GM21526 (cell line): ENCODE data around the gene MATCAP1.

Source experiments
- ATAC-seq: cut with Tn5 transposase; IDR thresholded peaks from one replicate; pipeline ENCODE4 v1.9.1; 2021; ENCODE audit warnings: moderate library complexity; ENCODE audit not compliant: unreplicated experiment, low FRiP score

Gene MATCAP1

GRCh38 chr16:67158637-67159600 is 24.8 kb downstream of the MATCAP1 start:
- ATAC-seq: peak; percentile 31

GRCh38 chr16:67157892-67158635 is 25.7 kb downstream of the MATCAP1 start:
- no peak for ATAC-seq

- no peak for ATAC-seq
Measured at GRCh38 chr16:67157106-67157748, 26.5 kb downstream of the MATCAP1 start.

GRCh38 chr16:67156143-67156844 is 27.5 kb downstream of the MATCAP1 start:
- no peak for ATAC-seq

- ATAC-seq: no peak
Measured at GRCh38 chr16:67155295-67156142, 28.2 kb downstream of the MATCAP1 start.

- no peak for ATAC-seq
Measured at GRCh38 chr16:67154578-67155294, 29.0 kb downstream of the MATCAP1 start.

GRCh38 chr16:67151431-67152097 is 32.2 kb downstream of the MATCAP1 start:
- no peak for ATAC-seq

GRCh38 chr16:67150833-67151396 is 32.8 kb downstream of the MATCAP1 start, which contains the start of gene B3GNT9:
Gene B3GNT9, minus strand, starts transcription at chr16:67150998. Its CDS starts 513 bp downstream, at chr16:67150485.
- peak; percentile 38 for ATAC-seq

- no peak for ATAC-seq
Measured at GRCh38 chr16:67150047-67150832, 33.5 kb downstream of the MATCAP1 start.

GRCh38 chr16:67149276-67150046 is 34.3 kb downstream of the MATCAP1 start:
- no peak for ATAC-seq

GRCh38 chr16:67148656-67149275 is 35.0 kb downstream of the MATCAP1 start:
- ATAC-seq: no peak

GRCh38 chr16:67148221-67148620 is 35.5 kb downstream of the MATCAP1 start:
- no peak for ATAC-seq

- no peak for ATAC-seq
Measured at GRCh38 chr16:67147437-67148140, 36.2 kb downstream of the MATCAP1 start.

- no peak for ATAC-seq
Measured at GRCh38 chr16:67146523-67147357, 37.0 kb downstream of the MATCAP1 start.
